ENCODE data around the gene AOPEP.

Gene AOPEP

DNA sequence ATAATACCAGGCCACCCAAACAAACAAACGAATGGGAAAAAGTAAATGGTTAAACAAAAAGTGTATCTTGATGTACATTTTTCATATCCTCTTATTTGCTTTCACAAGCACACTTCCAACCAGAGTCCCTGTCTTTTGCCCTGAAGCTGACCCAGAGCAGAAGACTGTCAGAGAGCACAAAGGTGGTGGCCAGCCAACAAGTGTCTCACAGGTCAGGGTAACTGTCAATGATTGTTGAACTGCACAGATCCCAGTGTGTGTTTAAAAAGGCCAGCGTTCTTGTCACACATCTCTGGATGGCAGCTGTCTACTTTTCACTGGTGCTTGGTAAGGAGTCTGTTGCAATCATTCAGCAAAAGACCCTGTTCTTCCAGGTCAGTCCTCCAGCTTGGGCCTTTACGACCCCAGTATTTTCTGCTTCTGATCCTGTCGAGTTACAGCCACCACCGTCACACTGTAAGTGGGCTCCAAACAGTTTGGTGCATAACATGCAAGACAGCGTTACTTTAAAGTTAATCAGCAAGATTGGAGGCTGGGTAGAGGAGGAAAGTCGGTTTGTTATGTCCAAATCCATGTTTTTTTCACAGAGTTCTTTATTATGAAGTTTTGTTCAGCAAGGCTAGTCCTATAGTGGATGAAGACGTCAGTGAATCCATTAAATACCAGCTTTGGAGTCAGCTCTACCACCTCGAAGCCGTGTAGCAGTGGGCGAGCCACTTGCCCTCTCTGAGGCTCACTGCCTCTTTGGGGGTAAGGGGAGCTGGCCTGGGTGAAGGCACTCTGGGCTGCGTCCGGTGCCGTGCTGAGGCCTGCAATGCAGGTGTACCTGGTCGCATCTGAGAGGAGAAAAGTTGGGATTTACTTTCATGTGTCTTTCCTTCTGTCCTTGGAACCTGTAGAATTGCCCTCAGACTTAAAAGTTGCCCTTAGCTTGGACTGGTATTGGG lies 265.7 kb downstream of the AOPEP start:
- Histone ChIP-seq H3K4me3 (ENCODE audit: low read depth, low read length) (no peak overlapping the region), H3K36me3 (ENCODE audit: control insufficient read depth, insufficient read depth, low read length) (no peaks in the 10 kb centered on the region), H3K9ac (no peak overlapping the region), H3K27me3 (ENCODE audit: control insufficient read depth, insufficient read depth, low read length) (no peaks in the 10 kb centered on the region), H3K4me1 (peaks cover 4% of the 10 kb centered on the region), H3K9me3 (ENCODE audit: control insufficient read depth, low read length) (no peaks in the 10 kb centered on the region), H3K27ac (no peak overlapping the region), H3K79me2 (no peaks in the 10 kb centered on the region), H3K4me2 (ENCODE audit: low read length) (no peak overlapping the region), H2AFZ (no peak overlapping the region)
- TF ChIP-seq, protein P1, sequence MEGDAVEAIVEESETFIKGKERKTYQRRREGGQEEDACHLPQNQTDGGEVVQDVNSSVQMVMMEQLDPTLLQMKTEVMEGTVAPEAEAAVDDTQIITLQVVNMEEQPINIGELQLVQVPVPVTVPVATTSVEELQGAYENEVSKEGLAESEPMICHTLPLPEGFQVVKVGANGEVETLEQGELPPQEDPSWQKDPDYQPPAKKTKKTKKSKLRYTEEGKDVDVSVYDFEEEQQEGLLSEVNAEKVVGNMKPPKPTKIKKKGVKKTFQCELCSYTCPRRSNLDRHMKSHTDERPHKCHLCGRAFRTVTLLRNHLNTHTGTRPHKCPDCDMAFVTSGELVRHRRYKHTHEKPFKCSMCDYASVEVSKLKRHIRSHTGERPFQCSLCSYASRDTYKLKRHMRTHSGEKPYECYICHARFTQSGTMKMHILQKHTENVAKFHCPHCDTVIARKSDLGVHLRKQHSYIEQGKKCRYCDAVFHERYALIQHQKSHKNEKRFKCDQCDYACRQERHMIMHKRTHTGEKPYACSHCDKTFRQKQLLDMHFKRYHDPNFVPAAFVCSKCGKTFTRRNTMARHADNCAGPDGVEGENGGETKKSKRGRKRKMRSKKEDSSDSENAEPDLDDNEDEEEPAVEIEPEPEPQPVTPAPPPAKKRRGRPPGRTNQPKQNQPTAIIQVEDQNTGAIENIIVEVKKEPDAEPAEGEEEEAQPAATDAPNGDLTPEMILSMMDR (IDR thresholded peaks at IDR 0.05): no peak

GRCh38 chr9:94993160-94993820 lies 266.8 kb downstream of the AOPEP start:
- H3K4me2 ChIP-seq (ENCODE audit: low read length): no peak overlapping the region
- TF ChIP-seq, protein P1 (IDR thresholded peaks at IDR 0.05): no peak
- H3K27ac ChIP-seq: no peak overlapping the region
- no peak overlapping the region for H2AFZ ChIP-seq
- no peaks in the 10 kb centered on the region for H3K27me3 ChIP-seq (ENCODE audit: control insufficient read depth, insufficient read depth, low read length)
- H3K79me2 ChIP-seq: no peaks in the 10 kb centered on the region
- peaks cover 4% of the 10 kb centered on the region for H3K4me1 ChIP-seq
- no peak overlapping the region for H3K4me3 ChIP-seq (ENCODE audit: low read depth, low read length)
- H3K9me3 ChIP-seq (ENCODE audit: control insufficient read depth, low read length): no peaks in the 10 kb centered on the region
- H3K36me3 ChIP-seq (ENCODE audit: control insufficient read depth, insufficient read depth, low read length): no peaks in the 10 kb centered on the region
- H3K9ac ChIP-seq: no peak overlapping the region

DNA sequence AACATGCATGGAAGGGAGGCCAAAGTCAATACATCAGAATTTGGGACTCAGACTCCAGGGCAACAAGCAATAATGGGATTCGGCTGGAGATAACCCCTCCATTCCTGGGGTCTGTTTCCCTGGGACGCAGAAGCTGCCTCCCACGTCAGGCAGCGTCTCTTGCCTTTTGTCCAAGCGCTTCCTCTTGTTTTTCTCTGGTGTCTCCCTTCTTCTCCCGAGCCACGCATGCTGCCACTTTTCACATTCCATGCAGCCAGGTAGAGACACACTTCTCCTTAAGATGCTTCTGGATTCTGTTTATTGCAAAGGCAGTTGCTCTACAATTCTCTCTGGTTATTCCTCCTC lies 267.3 kb downstream of the AOPEP start:
- no peaks in the 10 kb centered on the region for H3K79me2 ChIP-seq
- H3K27me3 ChIP-seq (ENCODE audit: control insufficient read depth, insufficient read depth, low read length): no peaks in the 10 kb centered on the region
- no peak overlapping the region for H3K4me3 ChIP-seq (ENCODE audit: low read depth, low read length)
- H3K9me3 ChIP-seq (ENCODE audit: control insufficient read depth, low read length): no peaks in the 10 kb centered on the region
- no peaks in the 10 kb centered on the region for H3K36me3 ChIP-seq (ENCODE audit: control insufficient read depth, insufficient read depth, low read length)
- no peak overlapping the region for H3K4me2 ChIP-seq (ENCODE audit: low read length)
- H3K27ac ChIP-seq: no peak overlapping the region
- peaks cover 4% of the 10 kb centered on the region for H3K4me1 ChIP-seq
- TF ChIP-seq, protein P1 (IDR thresholded peaks at IDR 0.05): no peak
- no peak overlapping the region for H3K9ac ChIP-seq
- no peak overlapping the region for H2AFZ ChIP-seq

- Histone ChIP-seq H3K79me2 (no peaks in the 10 kb centered on the region), H3K9me3 (ENCODE audit: control insufficient read depth, low read length) (no peaks in the 10 kb centered on the region), H3K36me3 (ENCODE audit: control insufficient read depth, insufficient read depth, low read length) (no peaks in the 10 kb centered on the region), H3K4me1 (peaks cover 8% of the 10 kb centered on the region), H2AFZ (no peak overlapping the region), H3K27ac (peak overlapping the region; percentile 68), H3K9ac (no peak overlapping the region), H3K4me2 (ENCODE audit: low read length) (no peak overlapping the region), H3K4me3 (ENCODE audit: low read depth, low read length) (no peak overlapping the region), H3K27me3 (ENCODE audit: control insufficient read depth, insufficient read depth, low read length) (no peaks in the 10 kb centered on the region)
- TF ChIP-seq, protein P1 (IDR thresholded peaks at IDR 0.05): no peak
Observed at GRCh38 chr9:94995048-94995693, 268.7 kb downstream of the AOPEP start.
